GM19452 (cell line): ENCODE measurements around the gene CASP10.
A peak's percentile ranks its signal among the peaks of the same experiment; 100 is the strongest.
"Not testable (repeated sequence)": the region's sequence is repeated elsewhere in the genome, so short reads cannot be mapped to it uniquely, and the experiment has no call there.

Source experiments
- ATAC-seq: cut with Tn5 transposase; IDR thresholded peaks from one replicate; pipeline ENCODE4 v1.9.1; 2021; ENCODE audit not compliant: unreplicated experiment

The CASP10 gene

GRCh38 chr2:201154615-201155399, 28.1 kb upstream of the CASP10 start:
- ATAC-seq: no peak

GRCh38 chr2:201156036-201156435, 26.9 kb upstream of the CASP10 start:
- no peak for ATAC-seq

GRCh38 chr2:201156640-201157039, 26.3 kb upstream of the CASP10 start:
- ATAC-seq: no peak

GRCh38 chr2:201157694-201158093, 25.2 kb upstream of the CASP10 start:
- ATAC-seq: peak; percentile 26

GRCh38 chr2:201158111-201158929, 24.6 kb upstream of the CASP10 start:
- peak; percentile 94 for ATAC-seq

GRCh38 chr2:201164166-201164565, 18.8 kb upstream of the CASP10 start:
- no peak for ATAC-seq

- no peak for ATAC-seq
Observed at GRCh38 chr2:201167546-201167945, 15.4 kb upstream of the CASP10 start.

GRCh38 chr2:201168496-201168895, 14.4 kb upstream of the CASP10 start:
- ATAC-seq: not testable (repeated sequence)

GRCh38 chr2:201171259-201171814, 11.6 kb upstream of the CASP10 start:
- ATAC-seq: no peak

- no peak for ATAC-seq
Observed at GRCh38 chr2:201172279-201172678, 10.7 kb upstream of the CASP10 start.

- no peak for ATAC-seq
Observed at GRCh38 chr2:201174687-201175086, 8.3 kb upstream of the CASP10 start.

GRCh38 chr2:201176081-201176481, 6.9 kb upstream of the CASP10 start:
- ATAC-seq: no peak

- no peak for ATAC-seq
Observed at GRCh38 chr2:201180010-201180409, 2.9 kb upstream of the CASP10 start.

GRCh38 chr2:201183365-201183727, 405 bp downstream of the CASP10 start:
- ATAC-seq: no peak

- not testable (repeated sequence) for ATAC-seq
Observed at GRCh38 chr2:201183835-201184234, 894 bp downstream of the CASP10 start.

GRCh38 chr2:201184248-201184647, 1.3 kb downstream of the CASP10 start:
- not testable (repeated sequence) for ATAC-seq

- no peak for ATAC-seq
Observed at GRCh38 chr2:201185863-201186262, 2.9 kb downstream of the CASP10 start.

- ATAC-seq: no peak
Observed at GRCh38 chr2:201186982-201187381, 4.0 kb downstream of the CASP10 start.

GRCh38 chr2:201188449-201188848, 5.5 kb downstream of the CASP10 start:
- no peak for ATAC-seq

- no peak for ATAC-seq
Observed at GRCh38 chr2:201191132-201191875, 8.4 kb downstream of the CASP10 start.

GRCh38 chr2:201194097-201194496, 11.2 kb downstream of the CASP10 start:
- ATAC-seq: peak; percentile 90
